Osteocyte (in vitro differentiated cells): ENCODE measurements around the gene LIF. TPM values are rescaled to one million over a fixed set of nuclear protein-coding genes. Genes with fewer than 3 reads are reported as not detected.
A peak's percentile ranks its signal among the peaks of the same experiment; 100 is the strongest.

ENCODE experiments used
- DNase-seq: peaks from one replicate; pipeline ENCODE4 v3.0.0; 2021; ENCODE audit warnings: mixed read lengths; ENCODE audit not compliant: unreplicated experiment; ENCODE audit errors: extremely low spot score
- H3K27ac Mint-ChIP-seq: one replicate; pipeline ENCODE4 v1.8.0; 2021; ENCODE audit warnings: mild to moderate bottlenecking, mixed read lengths; ENCODE audit not compliant: unreplicated experiment
- H3K27me3 Mint-ChIP-seq: one replicate; pipeline ENCODE4 v1.8.0; 2021; ENCODE audit warnings: mixed read lengths; ENCODE audit not compliant: unreplicated experiment
- H3K36me3 Mint-ChIP-seq: one replicate; pipeline ENCODE4 v1.8.0; 2021; ENCODE audit warnings: mixed read lengths; ENCODE audit not compliant: unreplicated experiment
- H3K4me1 Mint-ChIP-seq: one replicate; pipeline ENCODE4 v1.8.0; 2021; ENCODE audit warnings: mixed read lengths; ENCODE audit not compliant: unreplicated experiment
- H3K4me3 Mint-ChIP-seq: one replicate; pipeline ENCODE4 v1.8.0; 2021; ENCODE audit warnings: mild to moderate bottlenecking, moderate library complexity, mixed read lengths; ENCODE audit not compliant: unreplicated experiment
- H3K9me3 Mint-ChIP-seq: one replicate; pipeline ENCODE4 v1.8.0; 2021; ENCODE audit warnings: mixed read lengths; ENCODE audit not compliant: unreplicated experiment
- CTCF ChIP-seq: fragments of 200-600 bp; sonication (generic); IDR thresholded peaks from 2 replicates; pipeline ENCODE4 v1.5.0; 2021; ENCODE audit warnings: antibody characterized with exemption, mild to moderate bottlenecking, moderate library complexity
- total RNA-seq: library from RNA; stranded (reverse); gene quantifications from 2 replicates; pipeline ENCODE4 v1.2.1, GENCODE V29; 2021

The LIF gene
- total RNA-seq, 1 donor from 2014 or later = 15.5 TPM

GRCh38 chr22:30195245-30196140 lies 51.1 kb downstream of the LIF start:
- Mint-ChIP-seq H3K36me3 (peaks cover 4% of the 10 kb centered on the region), H3K27ac (peak overlapping the region; percentile 100), H3K4me3 (peak overlapping the region; percentile 61), H3K4me1 (peaks cover 53% of the 10 kb centered on the region), H3K27me3 (no peaks in the 10 kb centered on the region), H3K9me3 (no peaks in the 10 kb centered on the region)
- no peak for TF ChIP-seq CTCF
- DNase-seq = no peak

- peak; percentile 42 for DNase-seq
- H3K36me3 Mint-ChIP-seq = peaks cover 4% of the 10 kb centered on the region
- no peak for TF ChIP-seq CTCF
- H3K9me3 Mint-ChIP-seq = no peaks in the 10 kb centered on the region
- no peaks in the 10 kb centered on the region for H3K27me3 Mint-ChIP-seq
- H3K4me3 Mint-ChIP-seq = no peak overlapping the region
- H3K27ac Mint-ChIP-seq = peak overlapping the region; percentile 6
- peaks cover 52% of the 10 kb centered on the region for H3K4me1 Mint-ChIP-seq
Observed at GRCh38 chr22:30193031-30193775, 53.4 kb downstream of the LIF start.

GRCh38 chr22:30192427-30192826 lies 54.1 kb downstream of the LIF start:
- no peak overlapping the region for H3K4me3 Mint-ChIP-seq
- TF ChIP-seq CTCF = no peak
- peaks cover 4% of the 10 kb centered on the region for H3K36me3 Mint-ChIP-seq
- H3K27me3 Mint-ChIP-seq = no peaks in the 10 kb centered on the region
- H3K27ac Mint-ChIP-seq = peak overlapping the region; percentile 35
- H3K9me3 Mint-ChIP-seq = no peaks in the 10 kb centered on the region
- H3K4me1 Mint-ChIP-seq = peaks cover 46% of the 10 kb centered on the region
- DNase-seq = no peak

GRCh38 chr22:30191040-30191701 lies 55.4 kb downstream of the LIF start:
- Mint-ChIP-seq H3K27ac (peak overlapping the region; percentile 54), H3K27me3 (no peaks in the 10 kb centered on the region), H3K4me1 (peaks cover 38% of the 10 kb centered on the region), H3K9me3 (no peaks in the 10 kb centered on the region), H3K36me3 (peaks cover 4% of the 10 kb centered on the region), H3K4me3 (no peak overlapping the region)
- TF ChIP-seq CTCF = no peak
- no peak for DNase-seq
